Measurements from ENCODE around the gene DNAJC18. TPM values are rescaled to one million over a fixed set of nuclear protein-coding genes. Genes with fewer than 3 reads are reported as not detected.
"Not testable (repeated sequence)": the region's sequence is repeated elsewhere in the genome, so short reads cannot be mapped to it uniquely, and the experiment has no call there.

DNAJC18 gene
- total RNA-seq, 1 experiment from 2014 or later: 4.4 TPM

GRCh38 chr5:139486201-139486600 is 46.9 kb upstream of the DNAJC18 start:
- DNase-seq (no peak), ATAC-seq (no peak)
- H3K4me2 ChIP-seq (ENCODE audit: low read length): no peak overlapping the region
- no peaks in the 10 kb centered on the region for H3K36me3 ChIP-seq (ENCODE audit: low read depth, low read length)
- no peaks in the 10 kb centered on the region for H3K9me3 ChIP-seq (ENCODE audit: low read length)
- H3K4me1 ChIP-seq (ENCODE audit: insufficient read depth, low read length): peaks cover 16% of the 10 kb centered on the region
- no peak overlapping the region for H3K9ac ChIP-seq (ENCODE audit: low read length)
- H3K9me2 ChIP-seq (replicated peaks; ENCODE audit: low read length): no peaks in the 10 kb centered on the region
- POLR2A ChIA-PET (ENCODE audit: unreplicated experiment): no interaction called here
- H3K27ac ChIP-seq (ENCODE audit: low read length): no peak overlapping the region
- H2AFZ ChIP-seq (ENCODE audit: low read length): no peak overlapping the region
- no peaks in the 10 kb centered on the region for H3F3A ChIP-seq (ENCODE audit: low read length, unreplicated experiment)
- CTCF ChIA-PET: no interaction called here
- intact Hi-C loops (cut with micrococcal nuclease): no loop called here
- H3K79me2 ChIP-seq (ENCODE audit: low read length): no peaks in the 10 kb centered on the region
- H3K27me3 ChIP-seq (ENCODE audit: low read length): no peaks in the 10 kb centered on the region
- TF ChIP-seq CTCF (conservative IDR thresholded peaks at IDR 0.05; ENCODE audit: low read depth, low read length): no peak
- no peak for TF ChIP-seq EZH2phosphoT487 (IDR thresholded peaks at IDR 0.05; ENCODE audit: borderline replicate concordance, low read length)
- no peak for TF ChIP-seq EZH2 (IDR thresholded peaks at IDR 0.05; ENCODE audit: low read length, unreplicated experiment)
- BruUV-seq (replicated peaks): no TSS peak
- no peaks in the 10 kb centered on the region for H4K20me1 ChIP-seq (ENCODE audit: low read length)
- H3K4me3 ChIP-seq (ENCODE audit: low read length): no peak overlapping the region

DNA sequence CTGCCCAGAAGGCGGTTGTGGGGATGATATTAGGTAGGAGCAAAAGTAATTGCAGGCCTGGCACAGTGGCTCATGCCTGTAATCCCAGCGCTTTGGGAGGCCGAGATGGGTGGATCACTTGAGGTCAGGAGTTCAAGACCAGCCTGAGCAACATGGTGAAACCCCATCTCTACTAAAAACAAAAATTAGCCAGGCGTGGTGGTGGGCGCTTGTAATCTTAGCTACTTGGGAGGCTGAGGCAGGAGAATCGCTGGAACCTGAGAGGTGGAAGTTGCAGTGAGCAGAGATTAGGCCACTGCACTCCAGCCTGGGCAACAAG is 43.5 kb upstream of the DNAJC18 start:
- H3K9me2 ChIP-seq (replicated peaks; ENCODE audit: low read length); H3K9me3 ChIP-seq (ENCODE audit: low read length); ATAC-seq; CTCF ChIA-PET; H3F3A ChIP-seq (ENCODE audit: low read length, unreplicated experiment); intact Hi-C loops (cut with micrococcal nuclease); DNase-seq; H3K4me3 ChIP-seq (ENCODE audit: low read length); H3K27me3 ChIP-seq (ENCODE audit: low read length); H3K36me3 ChIP-seq (ENCODE audit: low read depth, low read length); H4K20me1 ChIP-seq (ENCODE audit: low read length); H3K79me2 ChIP-seq (ENCODE audit: low read length); BruUV-seq (replicated peaks): not testable (repeated sequence)
- Histone ChIP-seq H2AFZ (ENCODE audit: low read length) (peak overlapping the region; percentile 80; the same call in 1 of the 2 replicates), H3K9ac (ENCODE audit: low read length) (peak overlapping the region; percentile 43), H3K27ac (ENCODE audit: low read length) (peak overlapping the region; percentile 90), H3K4me2 (ENCODE audit: low read length) (peak overlapping the region; percentile 56), H3K4me1 (ENCODE audit: insufficient read depth, low read length) (peaks cover 20% of the 10 kb centered on the region)
- POLR2A ChIA-PET (ENCODE audit: unreplicated experiment): interaction anchor here (0.6 kb wide), 1 partner anchor 31 kb away, joined by 3 read pairs; no protein-coding TSS in a partner anchor

GRCh38 chr5:139482050-139482889 is 42.9 kb upstream of the DNAJC18 start, which contains the start of gene STING1:
Gene STING1, minus strand, starts transcription at chr5:139482758. Its CDS starts 1,054 bp downstream, at chr5:139481704.
- H3K4me1 ChIP-seq (ENCODE audit: insufficient read depth, low read length): peaks cover 20% of the 10 kb centered on the region
- no peaks in the 10 kb centered on the region for H3K27me3 ChIP-seq (ENCODE audit: low read length)
- no peaks in the 10 kb centered on the region for H3K36me3 ChIP-seq (ENCODE audit: low read depth, low read length)
- peak within 1 kb of the TSS; percentile 80 for H2AFZ ChIP-seq (ENCODE audit: low read length)
- intact Hi-C loops (cut with micrococcal nuclease): no loop called here
- no peaks in the 10 kb centered on the region for H3K79me2 ChIP-seq (ENCODE audit: low read length)
- TSS peak; percentile 58 for BruUV-seq (replicated peaks)
- POLR2A ChIA-PET (ENCODE audit: unreplicated experiment): interaction anchor here (0.6 to 0.7 kb wide), 2 partner anchors 31 to 68 kb away, joined by 3 read pairs; no protein-coding TSS in a partner anchor
- H3K27ac ChIP-seq (ENCODE audit: low read length): peak within 1 kb of the TSS; percentile 90
- H3K9me3 ChIP-seq (ENCODE audit: low read length): no peaks in the 10 kb centered on the region
- TF ChIP-seq EZH2 (IDR thresholded peaks at IDR 0.05; ENCODE audit: low read length, unreplicated experiment) (no peak), EZH2phosphoT487 (IDR thresholded peaks at IDR 0.05; ENCODE audit: borderline replicate concordance, low read length) (no peak), CTCF (conservative IDR thresholded peaks at IDR 0.05; ENCODE audit: low read depth, low read length) (no peak)
- peak; percentile 89 for ATAC-seq
- DNase-seq: peak; percentile 97
- H3K9me2 ChIP-seq (replicated peaks; ENCODE audit: low read length): no peaks in the 10 kb centered on the region
- CTCF ChIA-PET: no interaction called here
- H4K20me1 ChIP-seq (ENCODE audit: low read length): no peaks in the 10 kb centered on the region
- no peaks in the 10 kb centered on the region for H3F3A ChIP-seq (ENCODE audit: low read length, unreplicated experiment)
- peak within 1 kb of the TSS; percentile 77 for H3K4me2 ChIP-seq (ENCODE audit: low read length)
- peak within 1 kb of the TSS; percentile 53 for H3K4me3 ChIP-seq (ENCODE audit: low read length)
- peak within 1 kb of the TSS; percentile 52 for H3K9ac ChIP-seq (ENCODE audit: low read length)

Measured in PC-3 (cell line).